Left ventricle myocardium superior (tissue), 1 donor: ENCODE data around the gene PLCH1. TPM values are rescaled to one million over a fixed set of nuclear protein-coding genes. Genes with fewer than 3 reads are reported as not detected.
A peak's percentile ranks its signal among the peaks of the same experiment; 100 is the strongest.

Experiments used
- ATAC-seq: fragments of 200-7000 bp; cut with Tn5 transposase; one replicate; pipeline ENCODE4 v1.9.1; 2020; ENCODE audit warnings: mild to moderate bottlenecking, moderate library complexity
- DNase-seq: peaks from one replicate; pipeline ENCODE4 v3.0.0-alpha.2; 2020
- intact Hi-C: fragments of 100-400 bp; cut with micrococcal nuclease; formaldehyde crosslinking; loops from one replicate; pipeline ENCODE4 v1.11.0; 2022
- total RNA-seq: library from RNA; stranded (reverse); fragmentation: NEBNext Ultra II Directional; extraction: Animal tissue kit (Norgen Biotek cat#: 25700); gene quantifications from one replicate; pipeline ENCODE4 v1.2.1, GENCODE V29; 2021
- donor health status: DM: no; HTN: yes; CAD: no; lungs with severe emphysema.

Gene PLCH1
- total RNA-seq, 1 donor from 2014 or later: 0.50 TPM

GRCh38 chr3:155594526-155595187 lies 150.2 kb downstream of the PLCH1 start:
- intact Hi-C loops: no loop called here
- ATAC-seq (no peak), DNase-seq (no peak)

GRCh38 chr3:155587581-155587980 lies 157.3 kb downstream of the PLCH1 start:
- ATAC-seq: no peak
- intact Hi-C loops: loop anchor here (10.0 kb wide), 1 partner anchor 203 kb away; no protein-coding TSS in a partner anchor
- no peak for DNase-seq

- no peak for ATAC-seq
- intact Hi-C loops: loop anchor here (10.0 kb wide), 1 partner anchor 201 kb away; no protein-coding TSS in a partner anchor
- DNase-seq: no peak
Measured at GRCh38 chr3:155585384-155585783, 159.5 kb downstream of the PLCH1 start.

- intact Hi-C loops: loop anchor here (10.0 kb wide), 1 partner anchor 197 kb away; no protein-coding TSS in a partner anchor
- DNase-seq: no peak
- ATAC-seq: no peak
Measured at GRCh38 chr3:155581579-155581978, 163.3 kb downstream of the PLCH1 start.

- intact Hi-C loops: no loop called here
- DNase-seq (no peak), ATAC-seq (peak; percentile 74)
Measured at GRCh38 chr3:155572085-155572484, 172.8 kb downstream of the PLCH1 start.

- intact Hi-C loops: no loop called here
- DNase-seq: no peak
- no peak for ATAC-seq
Measured at GRCh38 chr3:155568295-155568694, 176.6 kb downstream of the PLCH1 start.

- intact Hi-C loops: no loop called here
- ATAC-seq (no peak), DNase-seq (no peak)
Measured at GRCh38 chr3:155560594-155560993, 184.3 kb downstream of the PLCH1 start.

GRCh38 chr3:155560135-155560534 lies 184.7 kb downstream of the PLCH1 start:
- intact Hi-C loops: no loop called here
- ATAC-seq: no peak
- no peak for DNase-seq

- intact Hi-C loops: no loop called here
- peak; percentile 44 for ATAC-seq
- DNase-seq: no peak
Measured at GRCh38 chr3:155556531-155556930, 188.3 kb downstream of the PLCH1 start.

GRCh38 chr3:155555479-155556060 lies 189.3 kb downstream of the PLCH1 start:
- intact Hi-C loops: no loop called here
- ATAC-seq (no peak), DNase-seq (no peak)

- ATAC-seq (no peak), DNase-seq (no peak)
- intact Hi-C loops: no loop called here
Measured at GRCh38 chr3:155554777-155555451, 190.0 kb downstream of the PLCH1 start.

- intact Hi-C loops: no loop called here
- no peak for DNase-seq
- ATAC-seq: no peak
Measured at GRCh38 chr3:155553780-155554179, 191.1 kb downstream of the PLCH1 start.

- intact Hi-C loops: no loop called here
- ATAC-seq (no peak), DNase-seq (no peak)
Measured at GRCh38 chr3:155553326-155553725, 191.5 kb downstream of the PLCH1 start.

GRCh38 chr3:155550391-155550790 lies 194.5 kb downstream of the PLCH1 start:
- DNase-seq: no peak
- ATAC-seq: no peak
- intact Hi-C loops: no loop called here

- DNase-seq (no peak), ATAC-seq (no peak)
- intact Hi-C loops: no loop called here
Measured at GRCh38 chr3:155549087-155549486, 195.8 kb downstream of the PLCH1 start.

GRCh38 chr3:155548195-155548594 lies 196.7 kb downstream of the PLCH1 start:
- DNase-seq (no peak), ATAC-seq (no peak)
- intact Hi-C loops: no loop called here

GRCh38 chr3:155535098-155535497 lies 209.8 kb downstream of the PLCH1 start:
- intact Hi-C loops: no loop called here
- DNase-seq (no peak), ATAC-seq (no peak)

- DNase-seq (no peak), ATAC-seq (no peak)
- intact Hi-C loops: no loop called here
Measured at GRCh38 chr3:155528579-155528978, 216.3 kb downstream of the PLCH1 start.

GRCh38 chr3:155525324-155525833 lies 219.5 kb downstream of the PLCH1 start:
- ATAC-seq: no peak
- DNase-seq: no peak
- intact Hi-C loops: no loop called here

GRCh38 chr3:155520463-155520862 lies 224.4 kb downstream of the PLCH1 start:
- no peak for ATAC-seq
- intact Hi-C loops: no loop called here
- no peak for DNase-seq
